ENCODE data around the gene EML5. TPM values are rescaled to one million over a fixed set of nuclear protein-coding genes. Genes with fewer than 3 reads are reported as not detected.

The EML5 gene
- total and polyA plus RNA-seq, 2 experiments from 2014 or later, result 0.18 to 1.6 TPM

- TF ChIP-seq ZNF462 (CRISPR knock-in tag; IDR thresholded peaks at IDR 0.05), result no peak
Observed at GRCh38 chr14:88613552-88614010, 179.2 kb downstream of the EML5 start (continued).

DNA sequence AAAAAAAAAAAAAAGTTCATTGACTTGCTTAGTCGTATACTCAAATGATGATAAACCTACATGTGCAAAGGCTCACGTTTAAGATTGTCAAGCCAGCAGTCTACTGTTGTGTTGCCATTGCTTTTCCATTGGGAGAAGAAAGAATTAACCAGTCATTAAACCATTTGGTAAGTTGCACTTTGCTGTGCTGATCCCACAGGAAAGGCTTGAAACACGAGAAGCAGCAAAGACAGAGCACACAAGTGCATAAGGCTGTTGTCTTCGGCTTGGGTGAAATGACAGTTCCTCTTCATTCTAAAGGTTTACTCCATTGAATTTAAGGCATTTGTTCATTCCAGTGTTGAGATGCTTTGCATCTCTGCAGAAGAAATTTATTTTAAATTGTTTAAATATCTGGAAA is 179.8 kb downstream of the EML5 start:
- no peaks in the 10 kb centered on the region for H3K27me3 ChIP-seq (ENCODE audit: insufficient read depth)
- Mint-ChIP-seq H3K9me3 (0 out of 3 replicates have a peak, but pooled peaks cover 2% of the 10 kb centered on the region), H3K4me3 (no peak overlapping the region), H3K27me3 (ENCODE audit: insufficient read depth, low read depth, poor library complexity) (no peaks in the 10 kb centered on the region), H3K4me1 (peaks cover 12% of the 10 kb centered on the region), H3K27ac (no peak overlapping the region), H3K36me3 (ENCODE audit: low read depth) (peaks cover 53% of the 10 kb centered on the region)
- H3K79me2 ChIP-seq (replicated peaks; ENCODE audit: insufficient read depth), result no peaks in the 10 kb centered on the region
- TF ChIP-seq CREB1 (CRISPR knock-in tag; IDR thresholded peaks at IDR 0.05; ENCODE audit: low read depth) (no peak), STAT1 (IDR thresholded peaks at IDR 0.05; ENCODE audit: unreplicated experiment) (no peak)
- TF ChIP-seq, protein P1, sequence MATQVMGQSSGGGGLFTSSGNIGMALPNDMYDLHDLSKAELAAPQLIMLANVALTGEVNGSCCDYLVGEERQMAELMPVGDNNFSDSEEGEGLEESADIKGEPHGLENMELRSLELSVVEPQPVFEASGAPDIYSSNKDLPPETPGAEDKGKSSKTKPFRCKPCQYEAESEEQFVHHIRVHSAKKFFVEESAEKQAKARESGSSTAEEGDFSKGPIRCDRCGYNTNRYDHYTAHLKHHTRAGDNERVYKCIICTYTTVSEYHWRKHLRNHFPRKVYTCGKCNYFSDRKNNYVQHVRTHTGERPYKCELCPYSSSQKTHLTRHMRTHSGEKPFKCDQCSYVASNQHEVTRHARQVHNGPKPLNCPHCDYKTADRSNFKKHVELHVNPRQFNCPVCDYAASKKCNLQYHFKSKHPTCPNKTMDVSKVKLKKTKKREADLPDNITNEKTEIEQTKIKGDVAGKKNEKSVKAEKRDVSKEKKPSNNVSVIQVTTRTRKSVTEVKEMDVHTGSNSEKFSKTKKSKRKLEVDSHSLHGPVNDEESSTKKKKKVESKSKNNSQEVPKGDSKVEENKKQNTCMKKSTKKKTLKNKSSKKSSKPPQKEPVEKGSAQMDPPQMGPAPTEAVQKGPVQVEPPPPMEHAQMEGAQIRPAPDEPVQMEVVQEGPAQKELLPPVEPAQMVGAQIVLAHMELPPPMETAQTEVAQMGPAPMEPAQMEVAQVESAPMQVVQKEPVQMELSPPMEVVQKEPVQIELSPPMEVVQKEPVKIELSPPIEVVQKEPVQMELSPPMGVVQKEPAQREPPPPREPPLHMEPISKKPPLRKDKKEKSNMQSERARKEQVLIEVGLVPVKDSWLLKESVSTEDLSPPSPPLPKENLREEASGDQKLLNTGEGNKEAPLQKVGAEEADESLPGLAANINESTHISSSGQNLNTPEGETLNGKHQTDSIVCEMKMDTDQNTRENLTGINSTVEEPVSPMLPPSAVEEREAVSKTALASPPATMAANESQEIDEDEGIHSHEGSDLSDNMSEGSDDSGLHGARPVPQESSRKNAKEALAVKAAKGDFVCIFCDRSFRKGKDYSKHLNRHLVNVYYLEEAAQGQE (IDR thresholded peaks at IDR 0.05; ENCODE audit: unreplicated experiment), result no peak
- peaks cover 20% of the 10 kb centered on the region for H3K36me3 ChIP-seq (ENCODE audit: insufficient read depth)
- ATAC-seq (no peak), DNase-seq (ENCODE audit: low spot score) (no peak)
- H3K4me2 ChIP-seq, result no peak overlapping the region
- no peak overlapping the region for H3K27ac ChIP-seq (ENCODE audit: low read depth)
- H3F3A ChIP-seq (replicated peaks; ENCODE audit: low read depth), result no peaks in the 10 kb centered on the region
- H3K9me2 ChIP-seq (ENCODE audit: insufficient read depth), result no peaks in the 10 kb centered on the region
- H3K4me3 ChIP-seq, result no peak overlapping the region
- H3K4me1 ChIP-seq (ENCODE audit: insufficient read depth), result peaks cover 3% of the 10 kb centered on the region
- H4K20me1 ChIP-seq (replicated peaks; ENCODE audit: insufficient read depth), result no peaks in the 10 kb centered on the region
- H2AFZ ChIP-seq, result no peak overlapping the region

Measured in GM23338 (cell line).